Measurements from ENCODE around the gene FGR. TPM values are rescaled to one million over a fixed set of nuclear protein-coding genes. Genes with fewer than 3 reads are reported as not detected.

The FGR gene
- polyA plus RNA-seq, 3 donors from 2014 or later: 350 to 654 (median 572) TPM

DNA sequence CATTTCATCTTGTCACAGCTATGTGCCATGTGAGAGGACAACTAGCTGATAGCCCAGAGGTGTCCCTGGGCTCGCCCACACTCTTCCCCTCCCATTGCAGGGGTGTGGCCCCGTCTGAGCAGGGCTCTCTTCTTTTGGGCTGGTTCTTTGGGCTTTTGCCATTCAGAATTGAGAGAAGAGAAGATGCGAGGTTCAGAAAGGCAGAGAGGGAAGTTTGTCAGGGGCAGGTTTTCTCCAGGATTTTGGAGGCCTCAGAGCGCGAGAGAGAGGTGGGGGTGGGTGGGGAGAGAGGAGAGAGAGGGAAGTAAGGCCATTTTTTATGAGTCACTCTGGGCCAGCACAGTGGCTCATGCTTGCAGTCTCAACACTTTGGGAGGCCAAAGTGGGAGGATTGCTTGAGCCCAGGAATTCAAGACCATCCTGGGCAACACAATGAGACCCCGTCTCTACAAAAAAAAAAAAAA lies 31.8 kb upstream of the FGR start:
- Mint-ChIP-seq H3K27me3 (ENCODE audit: low read depth in 3 of 3) (peaks cover 2 to 12% (median 8%) of the 10 kb centered on the region in 3 donors), H3K9me3 (no peaks in the 10 kb centered on the region), H3K27ac (no peak overlapping the region), H3K4me1 (peaks cover 44 to 51% of the 10 kb centered on the region in 2 donors), H3K36me3 (peaks cover 0 to 17% (median 16%) of the 10 kb centered on the region in 3 donors), H3K4me3 (no peak overlapping the region)
- no peak for DNase-seq

DNA sequence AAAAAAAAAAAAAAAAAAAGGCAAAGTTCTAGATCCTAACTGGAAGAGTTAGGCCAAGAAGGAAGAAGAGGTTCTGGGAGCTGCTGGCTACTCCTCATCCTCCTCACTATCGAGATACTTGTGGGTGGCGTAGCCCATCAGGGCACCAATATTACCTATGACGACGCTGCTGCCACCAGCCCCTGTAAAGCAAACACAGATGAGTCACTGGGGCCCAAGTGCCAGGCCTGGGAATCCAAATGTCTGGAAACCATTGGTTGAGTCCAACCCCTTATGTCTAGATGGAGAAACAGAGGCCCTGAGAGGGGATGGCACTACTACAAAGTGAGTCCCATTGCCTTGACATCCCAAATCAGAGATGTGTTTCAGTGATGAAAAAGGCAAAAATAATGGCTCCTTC lies 31.3 kb upstream of the FGR start:
- Mint-ChIP-seq H3K4me3 (no peak overlapping the region), H3K27ac (no peak overlapping the region), H3K36me3 (peaks cover 0 to 17% (median 16%) of the 10 kb centered on the region in 3 donors), H3K9me3 (no peaks in the 10 kb centered on the region), H3K27me3 (ENCODE audit: low read depth in 3 of 3) (peaks cover 2 to 12% (median 10%) of the 10 kb centered on the region in 3 donors), H3K4me1 (peaks cover 44 to 51% of the 10 kb centered on the region in 2 donors)
- no peak for DNase-seq

DNA sequence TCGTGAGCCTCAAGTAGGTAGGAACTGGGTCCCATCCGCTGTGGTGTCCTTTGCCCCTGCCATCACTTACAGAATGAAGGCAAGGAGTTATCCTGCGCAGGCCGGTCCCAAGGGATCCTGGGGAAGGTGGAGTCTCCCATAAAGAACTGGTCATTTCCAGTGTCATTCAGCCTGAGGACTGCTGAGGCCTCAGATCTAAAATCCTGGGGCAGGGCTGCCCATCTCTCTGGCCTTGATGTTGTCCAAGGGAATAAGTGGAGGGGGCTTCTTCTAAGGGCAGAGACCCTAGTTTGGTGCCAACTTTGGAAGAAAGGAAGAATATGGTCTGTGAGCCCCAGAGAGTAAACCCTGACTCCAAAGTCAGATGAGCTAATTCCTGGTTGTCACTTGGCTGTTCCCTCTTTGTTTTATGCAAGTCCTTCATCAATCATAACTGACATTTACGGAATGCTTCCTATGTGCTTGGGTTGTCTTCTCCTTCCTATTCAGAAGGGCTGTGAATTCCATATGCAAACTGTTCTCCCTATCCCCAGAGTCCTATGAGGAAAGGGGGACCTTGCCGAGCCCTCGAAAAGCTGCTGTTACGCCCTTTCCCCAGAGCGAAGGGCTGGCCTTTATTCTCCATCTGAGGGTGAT lies 30.1 kb upstream of the FGR start:
- Mint-ChIP-seq H3K4me1 (peaks cover 48 to 53% of the 10 kb centered on the region in 2 donors), H3K9me3 (no peaks in the 10 kb centered on the region), H3K36me3 (peaks cover 0 to 17% (median 16%) of the 10 kb centered on the region in 3 donors), H3K27me3 (ENCODE audit: low read depth in 3 of 3) (peaks cover 3 to 17% (median 14%) of the 10 kb centered on the region in 3 donors), H3K4me3 (no peak overlapping the region), H3K27ac (peak overlapping the region in 1 of 6 donors; percentile 27)
- no peak for DNase-seq

DNA sequence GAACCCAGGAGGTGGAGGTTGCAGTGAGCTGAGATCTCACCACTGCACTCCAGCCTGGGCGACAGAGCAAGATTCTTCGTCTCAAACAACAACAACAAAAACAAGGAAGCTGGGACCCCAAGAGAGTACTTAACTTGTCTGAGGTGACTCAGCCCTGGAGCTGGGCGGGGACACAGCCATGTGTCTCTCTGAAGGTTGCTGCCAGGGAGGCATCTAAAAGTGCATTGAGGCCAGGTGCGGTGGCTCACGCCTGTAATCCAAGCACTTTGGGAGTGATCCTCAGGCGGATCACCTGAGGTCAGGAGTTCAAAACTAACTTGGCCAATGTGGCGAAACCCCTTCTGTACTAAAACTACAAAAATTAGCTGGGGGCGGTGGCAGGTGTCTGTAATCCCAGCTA lies 29.3 kb upstream of the FGR start:
- Mint-ChIP-seq H3K9me3 (no peaks in the 10 kb centered on the region), H3K36me3 (peaks cover 0 to 17% (median 16%) of the 10 kb centered on the region in 3 donors), H3K4me3 (no peak overlapping the region), H3K27me3 (ENCODE audit: low read depth in 3 of 3) (peaks cover 9 to 24% (median 19%) of the 10 kb centered on the region in 3 donors), H3K4me1 (peaks cover 46 to 53% of the 10 kb centered on the region in 2 donors), H3K27ac (peak overlapping the region in 1 of 6 donors; percentile 99)
- no peak for DNase-seq

DNA sequence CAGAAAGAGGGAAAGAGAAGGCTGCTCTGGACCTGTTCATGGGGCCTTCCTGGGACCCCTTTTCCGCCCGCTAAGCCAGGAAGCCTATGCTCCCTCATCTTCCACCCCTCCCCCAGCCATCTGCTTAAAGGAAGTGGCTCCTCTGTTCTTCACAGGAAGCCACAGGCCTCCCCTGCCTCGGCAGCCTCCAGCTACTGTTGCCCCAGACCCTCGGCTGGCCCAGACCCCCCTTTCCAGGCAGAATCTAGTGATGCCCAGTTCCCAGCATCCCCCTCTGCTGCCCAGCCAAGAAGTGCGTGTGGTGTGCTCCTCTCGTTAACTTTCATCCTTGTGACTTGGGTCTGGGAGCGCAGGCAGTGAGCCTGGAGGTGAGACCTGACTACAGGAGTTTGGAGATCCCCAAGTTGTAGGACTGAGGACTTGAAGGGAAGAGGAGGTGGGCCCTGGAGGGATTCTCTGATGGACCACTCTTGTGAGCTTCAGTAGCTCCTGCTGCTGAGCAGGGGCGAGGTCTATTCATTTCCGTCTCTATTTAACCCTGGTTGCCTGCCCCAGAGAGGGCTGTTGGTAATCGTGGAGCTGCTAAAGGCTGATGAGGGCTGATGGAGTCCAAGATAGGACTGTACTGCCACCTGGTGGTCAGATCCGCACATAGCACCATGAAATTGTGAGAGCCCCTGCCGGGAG lies 27.9 kb upstream of the FGR start:
- Mint-ChIP-seq H3K4me1 (peaks cover 53 to 58% of the 10 kb centered on the region in 2 donors), H3K36me3 (peaks cover 0 to 17% (median 16%) of the 10 kb centered on the region in 3 donors), H3K27me3 (ENCODE audit: low read depth in 3 of 3) (peaks cover 14 to 27% (median 21%) of the 10 kb centered on the region in 3 donors), H3K27ac (peak overlapping the region; percentile 99 to 100 (median 100)), H3K9me3 (no peaks in the 10 kb centered on the region), H3K4me3 (peak overlapping the region; percentile 84 to 91 (median 86))
- peak; percentile 85 to 88 (median 86) for DNase-seq

DNA sequence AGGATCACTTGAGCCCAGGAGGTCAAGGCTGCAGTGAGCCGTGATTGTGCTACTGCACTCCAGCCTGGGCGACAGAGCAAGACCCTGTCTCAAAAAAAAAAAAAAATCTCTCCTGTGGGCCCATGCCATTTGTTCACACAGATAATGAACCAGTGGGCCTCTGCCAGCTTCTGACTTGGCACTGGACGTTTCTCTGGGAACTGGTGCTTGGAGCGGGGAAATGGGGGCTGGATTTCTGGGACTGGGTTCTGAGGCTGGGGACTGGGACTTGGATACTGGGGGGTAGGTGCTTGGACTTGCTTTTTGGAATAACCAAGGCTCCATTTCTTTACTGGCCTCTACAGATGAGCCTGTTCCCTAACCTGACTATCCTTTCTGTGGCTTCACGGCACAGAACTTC lies 27.3 kb upstream of the FGR start:
- peaks cover 16 to 27% (median 21%) of the 10 kb centered on the region in 3 donors for H3K27me3 Mint-ChIP-seq (ENCODE audit: low read depth in 3 of 3)
- H3K9me3 Mint-ChIP-seq: no peaks in the 10 kb centered on the region
- peak overlapping the region; percentile 99 to 100 (median 100) for H3K27ac Mint-ChIP-seq
- H3K4me3 Mint-ChIP-seq: peak overlapping the region; percentile 84 to 91 (median 86)
- H3K36me3 Mint-ChIP-seq: peaks cover 0 to 13% (median 13%) of the 10 kb centered on the region in 3 donors
- no peak for DNase-seq
- H3K4me1 Mint-ChIP-seq: peaks cover 53 to 58% of the 10 kb centered on the region in 2 donors

DNA sequence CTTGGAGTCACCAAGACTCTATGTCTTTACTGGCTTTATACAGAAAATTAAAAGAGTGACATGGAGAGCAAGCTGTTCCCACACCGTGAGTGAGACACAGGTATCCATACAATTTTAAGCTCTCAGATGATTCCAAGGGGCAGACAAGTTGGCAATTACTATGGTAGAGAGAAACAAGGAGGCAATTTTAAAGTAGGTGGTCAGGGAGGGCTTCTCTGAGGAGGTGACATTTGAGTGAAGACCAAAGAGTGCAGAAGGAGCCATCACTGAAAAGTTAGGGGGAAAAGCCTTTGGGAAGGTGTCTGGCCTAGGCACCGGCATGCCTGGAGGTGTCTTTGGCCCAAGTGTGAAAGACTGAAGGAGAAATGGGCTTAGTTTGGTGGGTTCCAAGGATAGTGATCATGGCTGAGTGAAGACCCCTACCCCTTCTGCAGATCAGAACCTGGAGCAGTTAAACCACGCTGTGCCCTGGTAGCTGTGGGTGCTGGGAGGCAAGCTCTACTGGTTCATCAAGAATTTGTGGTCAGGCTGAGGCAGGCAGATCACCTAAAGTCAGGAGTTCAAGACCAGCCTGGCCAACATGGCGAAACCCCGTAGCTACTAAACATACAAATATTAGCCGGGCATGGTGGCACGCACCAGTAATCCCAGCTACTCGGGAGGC lies 26.6 kb upstream of the FGR start:
- peaks cover 56 to 58% of the 10 kb centered on the region in 2 donors for H3K4me1 Mint-ChIP-seq
- DNase-seq: no peak
- peak overlapping the region; percentile 84 to 97 (median 87) for H3K4me3 Mint-ChIP-seq
- H3K9me3 Mint-ChIP-seq: no peaks in the 10 kb centered on the region
- peak overlapping the region; percentile 99 to 100 (median 100) for H3K27ac Mint-ChIP-seq
- peaks cover 18 to 27% (median 21%) of the 10 kb centered on the region in 3 donors for H3K27me3 Mint-ChIP-seq (ENCODE audit: low read depth in 3 of 3)
- H3K36me3 Mint-ChIP-seq: peaks cover 0 to 9% (median 8%) of the 10 kb centered on the region in 3 donors

DNA sequence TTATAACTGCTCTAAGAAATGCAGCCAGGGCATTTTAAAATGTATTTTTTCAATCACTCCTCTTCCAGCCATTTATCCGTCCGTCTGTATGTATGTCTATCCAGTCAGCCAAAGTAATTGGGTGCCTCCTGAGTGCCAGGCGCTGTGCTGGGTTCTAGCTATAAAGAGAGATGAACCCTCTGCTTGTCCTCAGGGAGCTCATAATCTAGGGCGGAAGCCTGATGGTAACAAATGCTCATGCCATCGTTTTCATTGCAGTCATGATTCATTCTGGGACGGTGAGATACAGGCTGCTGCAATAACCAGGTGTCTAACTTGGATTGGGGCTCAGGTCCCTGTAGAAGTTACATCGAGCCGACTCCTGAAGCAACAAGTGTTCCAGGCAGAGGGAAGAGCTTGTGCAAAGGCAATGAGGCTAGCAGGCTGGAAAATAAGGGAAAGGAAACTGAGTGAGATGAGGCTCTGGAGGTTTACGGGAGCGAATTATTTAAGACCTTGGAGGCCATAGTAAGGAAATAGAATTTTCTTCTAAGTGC lies 25.4 kb upstream of the FGR start:
- no peak for DNase-seq
- Mint-ChIP-seq H3K4me3 (peak overlapping the region; percentile 84 to 97 (median 87)), H3K9me3 (no peaks in the 10 kb centered on the region), H3K36me3 (no peaks in the 10 kb centered on the region), H3K4me1 (peaks cover 58 to 61% of the 10 kb centered on the region in 2 donors), H3K27ac (peak overlapping the region; percentile 99 to 100 (median 100)), H3K27me3 (ENCODE audit: low read depth in 3 of 3) (peaks cover 21 to 27% (median 21%) of the 10 kb centered on the region in 3 donors)

DNA sequence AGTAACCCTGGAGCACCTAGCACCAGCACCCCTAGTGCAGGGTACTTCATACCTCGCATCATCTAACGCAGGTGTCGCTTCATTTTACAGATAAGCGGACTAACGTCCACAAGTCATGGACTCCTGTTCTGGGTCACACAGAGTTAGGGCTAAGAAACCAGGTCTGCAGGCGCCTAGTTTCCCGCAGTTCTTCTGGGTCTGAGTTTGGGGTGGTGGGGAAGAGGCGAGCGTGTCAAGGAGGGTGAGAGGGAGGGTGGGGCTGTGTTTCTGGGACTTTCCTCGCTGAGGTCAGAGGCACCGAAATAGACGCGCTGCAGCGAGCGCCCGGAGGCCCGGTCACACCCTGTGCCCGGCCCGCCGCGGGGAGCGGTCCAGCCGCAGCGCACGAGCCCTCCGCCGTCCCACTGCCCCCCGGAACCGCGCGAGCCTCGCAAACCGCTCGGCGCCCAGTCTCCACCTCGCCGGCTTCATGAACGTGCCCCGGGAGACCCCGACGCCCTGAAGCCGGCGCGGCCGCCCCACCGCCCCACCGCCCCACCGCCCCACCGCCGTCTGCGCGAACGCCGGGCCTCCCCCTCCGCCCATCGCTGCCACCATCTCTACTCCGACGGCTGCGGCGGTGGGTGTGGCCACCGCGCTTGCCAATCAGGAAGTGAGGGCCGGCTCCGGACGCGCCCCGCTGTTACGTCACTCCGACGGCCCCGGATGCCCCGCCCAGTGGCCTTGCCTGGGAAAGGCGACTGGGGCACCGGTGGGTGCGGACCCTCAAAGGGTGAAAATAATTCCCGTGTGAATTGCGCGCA lies 24.7 kb upstream of the FGR start:
- peaks cover 60 to 63% of the 10 kb centered on the region in 2 donors for H3K4me1 Mint-ChIP-seq
- H3K27me3 Mint-ChIP-seq (ENCODE audit: low read depth in 3 of 3): peaks cover 21 to 27% (median 21%) of the 10 kb centered on the region in 3 donors
- no peaks in the 10 kb centered on the region for H3K36me3 Mint-ChIP-seq
- peak overlapping the region; percentile 84 to 97 (median 87) for H3K4me3 Mint-ChIP-seq
- DNase-seq: peak; percentile 91 to 94 (median 92)
- no peaks in the 10 kb centered on the region for H3K9me3 Mint-ChIP-seq
- H3K27ac Mint-ChIP-seq: peak overlapping the region; percentile 99 to 100 (median 100)

DNA sequence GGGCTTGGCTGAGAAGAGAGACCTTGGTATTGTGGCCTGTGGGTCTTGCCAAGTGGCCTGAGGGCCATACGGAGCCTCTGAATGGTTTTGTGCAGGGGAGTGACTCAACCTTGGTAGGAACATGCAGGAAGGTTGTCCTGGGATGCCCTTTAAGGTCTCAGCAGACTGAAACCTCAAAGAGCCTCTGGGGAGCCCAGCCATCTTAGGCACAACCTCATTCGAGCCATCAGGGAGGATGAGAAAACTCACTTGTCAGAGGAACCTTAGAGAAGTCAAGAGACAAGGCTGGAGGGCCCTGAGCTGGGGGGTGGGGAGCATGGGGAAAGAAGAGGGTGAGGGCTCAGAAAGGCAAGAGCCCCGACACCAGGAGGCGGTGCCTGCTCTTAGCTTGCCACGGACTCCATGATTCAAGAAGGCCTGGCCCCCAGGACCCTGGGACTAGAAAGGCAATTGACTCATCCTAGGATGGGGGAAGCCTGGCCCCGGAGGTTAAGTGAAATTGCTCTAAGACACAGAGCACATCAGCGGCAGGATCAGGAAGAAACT lies 24.0 kb upstream of the FGR start:
- H3K27ac Mint-ChIP-seq: peak overlapping the region; percentile 97 to 100 (median 99)

DNA sequence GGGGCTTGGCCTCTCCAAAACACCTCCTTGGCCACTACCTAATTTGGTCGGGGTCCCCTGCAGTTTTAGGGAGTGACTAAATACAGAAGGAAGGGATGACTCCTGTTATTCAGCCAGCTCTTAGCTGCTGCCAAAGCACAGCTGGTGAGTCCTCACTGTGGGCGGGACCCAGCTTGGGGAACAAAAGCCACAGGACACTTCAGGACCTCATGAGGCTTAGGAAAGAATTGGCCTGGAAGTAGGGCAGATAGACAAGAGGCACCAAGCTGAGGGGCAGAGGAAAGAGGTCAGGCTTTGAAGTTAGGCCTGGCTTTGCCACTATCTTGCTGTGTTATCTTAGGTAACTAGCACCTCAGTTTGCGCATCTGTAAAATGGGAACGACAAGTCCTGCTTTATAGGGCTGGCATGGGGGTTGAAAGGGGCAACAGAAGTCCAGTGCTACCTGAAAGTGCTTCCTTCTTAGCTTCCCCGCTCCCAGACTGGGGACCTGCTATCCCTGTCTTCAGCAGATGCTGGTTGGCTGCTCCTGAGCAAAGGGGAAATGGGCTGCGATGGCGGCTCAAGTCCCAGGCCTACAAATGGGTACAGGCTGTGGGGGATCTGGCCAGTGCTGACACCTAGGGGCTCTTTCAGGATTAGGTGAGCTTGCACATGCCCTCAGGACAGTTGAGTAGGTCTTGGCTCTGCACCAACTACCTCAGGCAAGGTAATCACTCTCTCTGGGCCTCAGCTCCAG lies 21.3 kb upstream of the FGR start:
- H3K4me3 Mint-ChIP-seq: no peak overlapping the region
- no peaks in the 10 kb centered on the region for H3K9me3 Mint-ChIP-seq
- no peak for DNase-seq
- no peaks in the 10 kb centered on the region for H3K36me3 Mint-ChIP-seq
- H3K27ac Mint-ChIP-seq: peak overlapping the region in 5 of 6 donors; percentile 30 to 74 (median 69)
- peaks cover 37% of the 10 kb centered on the region in 2 donors for H3K4me1 Mint-ChIP-seq
- H3K27me3 Mint-ChIP-seq (ENCODE audit: low read depth in 3 of 3): peaks cover 10 to 20% (median 17%) of the 10 kb centered on the region in 3 donors

More for the DNA sequence above, 24.0 kb upstream of the FGR start:
- Mint-ChIP-seq H3K9me3 (no peaks in the 10 kb centered on the region), H3K36me3 (no peaks in the 10 kb centered on the region), H3K27me3 (ENCODE audit: low read depth in 3 of 3) (peaks cover 21 to 27% (median 21%) of the 10 kb centered on the region in 3 donors), H3K4me3 (peak overlapping the region; percentile 84 to 87 (median 84)), H3K4me1 (peaks cover 60 to 64% of the 10 kb centered on the region in 2 donors)
- DNase-seq: peak; percentile 36 to 53 (median 47)

Data from immature natural killer cell (primary cell).